Dedifferentiated amniotic fluid mesenchymal stem cell (primary cell): ENCODE results near the gene ILK.

Experiments used
- DNase-seq: peaks from one replicate; pipeline ENCODE4 v3.0.0-alpha.2; 2016; ENCODE audit errors: extremely low spot score

Gene ILK

GRCh38 chr11:6603287-6604080 lies at the start of gene ILK, which contains the start of gene RRP8:
ILK (plus strand) TSS chr11:6603774; CDS start chr11:6604272, 498 bp downstream.
RRP8 (minus strand) TSS chr11:6603616; CDS start chr11:6603502, 114 bp downstream.
- peak; percentile 83 for DNase-seq

- no peak for DNase-seq
Measured at GRCh38 chr11:6554828-6555706, 48.5 kb upstream of the ILK start.

GRCh38 chr11:6556139-6556949 lies 47.2 kb upstream of the ILK start:
- no peak for DNase-seq

GRCh38 chr11:6557063-6557462 lies 46.5 kb upstream of the ILK start:
- no peak for DNase-seq

- DNase-seq, result no peak
Measured at GRCh38 chr11:6557761-6558674, 45.6 kb upstream of the ILK start.

GRCh38 chr11:6559369-6559768 lies 44.2 kb upstream of the ILK start:
- no peak for DNase-seq

GRCh38 chr11:6561288-6561687 lies 42.3 kb upstream of the ILK start:
- no peak for DNase-seq

- no peak for DNase-seq
Measured at GRCh38 chr11:6563121-6563619, 40.4 kb upstream of the ILK start.

GRCh38 chr11:6563667-6564066 lies 39.9 kb upstream of the ILK start:
- DNase-seq, result no peak

GRCh38 chr11:6565325-6565724 lies 38.2 kb upstream of the ILK start:
- DNase-seq, result no peak

- DNase-seq, result no peak
Measured at GRCh38 chr11:6565988-6566703, 37.4 kb upstream of the ILK start.

GRCh38 chr11:6566704-6567370 lies 36.7 kb upstream of the ILK start:
- no peak for DNase-seq

GRCh38 chr11:6567371-6567745 lies 36.2 kb upstream of the ILK start:
- DNase-seq, result no peak

- DNase-seq, result peak; percentile 17
Measured at GRCh38 chr11:6568191-6568918, 35.2 kb upstream of the ILK start.

- DNase-seq, result no peak
Measured at GRCh38 chr11:6569706-6570105, 33.9 kb upstream of the ILK start.

GRCh38 chr11:6570691-6571427 lies 32.7 kb upstream of the ILK start:
- DNase-seq, result no peak

GRCh38 chr11:6571434-6572008 lies 32.1 kb upstream of the ILK start:
- no peak for DNase-seq

GRCh38 chr11:6572215-6572614 lies 31.4 kb upstream of the ILK start:
- DNase-seq, result peak; percentile 49
